ENCODE data around the gene CYP1A2.

DNA sequence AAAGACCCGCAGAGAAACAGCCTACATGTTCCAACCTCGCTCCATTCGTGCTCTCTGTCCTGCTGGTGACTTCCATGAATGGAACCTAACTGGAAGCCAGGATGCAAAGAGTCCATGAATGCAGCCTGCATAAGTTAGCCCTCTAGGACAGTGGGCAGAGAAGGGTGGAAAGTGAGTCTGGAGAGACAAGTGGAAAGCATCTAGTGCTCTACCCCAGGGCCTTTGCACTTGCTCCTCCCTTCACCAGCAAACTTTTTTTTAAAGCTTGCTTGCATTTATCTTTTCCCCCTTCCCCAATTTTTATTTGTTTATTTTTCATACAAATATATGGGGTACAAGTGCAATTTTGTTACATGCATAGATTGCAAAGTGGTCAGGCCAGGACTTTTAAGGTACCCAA is 15.4 kb upstream of the CYP1A2 start:
- TF ChIP-seq, protein P1, sequence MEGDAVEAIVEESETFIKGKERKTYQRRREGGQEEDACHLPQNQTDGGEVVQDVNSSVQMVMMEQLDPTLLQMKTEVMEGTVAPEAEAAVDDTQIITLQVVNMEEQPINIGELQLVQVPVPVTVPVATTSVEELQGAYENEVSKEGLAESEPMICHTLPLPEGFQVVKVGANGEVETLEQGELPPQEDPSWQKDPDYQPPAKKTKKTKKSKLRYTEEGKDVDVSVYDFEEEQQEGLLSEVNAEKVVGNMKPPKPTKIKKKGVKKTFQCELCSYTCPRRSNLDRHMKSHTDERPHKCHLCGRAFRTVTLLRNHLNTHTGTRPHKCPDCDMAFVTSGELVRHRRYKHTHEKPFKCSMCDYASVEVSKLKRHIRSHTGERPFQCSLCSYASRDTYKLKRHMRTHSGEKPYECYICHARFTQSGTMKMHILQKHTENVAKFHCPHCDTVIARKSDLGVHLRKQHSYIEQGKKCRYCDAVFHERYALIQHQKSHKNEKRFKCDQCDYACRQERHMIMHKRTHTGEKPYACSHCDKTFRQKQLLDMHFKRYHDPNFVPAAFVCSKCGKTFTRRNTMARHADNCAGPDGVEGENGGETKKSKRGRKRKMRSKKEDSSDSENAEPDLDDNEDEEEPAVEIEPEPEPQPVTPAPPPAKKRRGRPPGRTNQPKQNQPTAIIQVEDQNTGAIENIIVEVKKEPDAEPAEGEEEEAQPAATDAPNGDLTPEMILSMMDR (IDR thresholded peaks at IDR 0.05) = no peak
- TF ChIP-seq POLR2A (IDR thresholded peaks at IDR 0.05) (no peak), EP300 (IDR thresholded peaks at IDR 0.05) (no peak), POLR2AphosphoS5 (IDR thresholded peaks at IDR 0.05) (no peak)

Measured in upper lobe of left lung (tissue), 4 donors.